ENCODE measurements around the gene DYNLT4. TPM values are rescaled to one million over a fixed set of nuclear protein-coding genes. Genes with fewer than 3 reads are reported as not detected.

Gene DYNLT4
- total RNA-seq, 1 experiment from 2014 or later = 0.66 TPM

DNA sequence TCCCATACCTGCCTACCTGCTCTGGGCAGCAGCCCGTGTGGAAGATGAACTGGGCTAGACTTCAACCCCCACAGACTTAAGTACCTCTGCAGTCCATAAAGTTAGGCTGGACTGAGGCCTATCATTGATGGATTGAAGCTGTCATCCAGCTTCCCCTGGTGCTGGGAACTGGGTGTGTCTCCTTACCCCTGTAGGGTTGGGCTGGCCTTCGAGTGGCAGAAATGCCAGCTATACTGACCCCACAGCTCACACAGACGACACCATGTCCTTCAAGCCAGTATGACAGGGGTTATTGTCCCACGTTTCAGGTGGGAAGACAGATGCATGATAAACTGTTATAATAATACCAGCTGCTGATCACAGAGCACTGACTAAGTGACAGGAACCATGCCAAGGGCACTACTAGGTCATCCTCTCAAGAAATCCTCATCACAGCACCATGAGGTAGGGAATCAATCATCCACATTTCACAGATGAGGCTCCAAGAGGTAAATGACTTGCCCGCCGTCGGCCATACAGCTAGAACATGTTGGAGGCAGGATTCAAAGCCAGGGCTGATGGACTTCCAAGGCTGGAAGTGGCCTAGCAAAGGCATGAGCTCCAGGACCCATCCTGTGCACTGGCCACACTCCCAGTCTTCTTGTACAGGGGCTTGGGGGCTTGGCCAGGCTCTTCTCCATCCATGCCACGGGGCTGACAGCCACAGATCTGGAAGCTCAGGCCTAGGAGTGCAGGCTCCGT is 18.9 kb downstream of the DYNLT4 start, which contains the start of gene BEST4:
TSS of gene BEST4 (minus strand) at position 51 of the 741 bp plus-strand sequence. CDS start 465 bp downstream, outside the sequence.
- CTCF ChIA-PET = interaction anchor here (0.5 to 1.4 kb wide), 3 partner anchors 8 to 1292 kb away, joined by 3 read pairs; no protein-coding TSS in a partner anchor
- BruUV-seq (replicated peaks) = no TSS peak
- no peak for DNase-seq
- Mint-ChIP-seq H3K27ac (ENCODE audit: unreplicated experiment) (no peak within 1 kb of the TSS), H3K36me3 (ENCODE audit: insufficient read depth, unreplicated experiment) (peaks cover 5% of the 10 kb centered on the region), H3K4me1 (ENCODE audit: low read depth, unreplicated experiment) (peaks cover 2% of the 10 kb centered on the region), H3K27me3 (ENCODE audit: unreplicated experiment) (no peaks in the 10 kb centered on the region), H3K9me3 (ENCODE audit: low read depth, unreplicated experiment) (no peaks in the 10 kb centered on the region), H3K4me3 (ENCODE audit: low read depth, unreplicated experiment) (no peak within 1 kb of the TSS)
- intact Hi-C loops (cut with micrococcal nuclease; ENCODE audit: unreplicated experiment) = no loop called here
- TF ChIP-seq, protein P1, sequence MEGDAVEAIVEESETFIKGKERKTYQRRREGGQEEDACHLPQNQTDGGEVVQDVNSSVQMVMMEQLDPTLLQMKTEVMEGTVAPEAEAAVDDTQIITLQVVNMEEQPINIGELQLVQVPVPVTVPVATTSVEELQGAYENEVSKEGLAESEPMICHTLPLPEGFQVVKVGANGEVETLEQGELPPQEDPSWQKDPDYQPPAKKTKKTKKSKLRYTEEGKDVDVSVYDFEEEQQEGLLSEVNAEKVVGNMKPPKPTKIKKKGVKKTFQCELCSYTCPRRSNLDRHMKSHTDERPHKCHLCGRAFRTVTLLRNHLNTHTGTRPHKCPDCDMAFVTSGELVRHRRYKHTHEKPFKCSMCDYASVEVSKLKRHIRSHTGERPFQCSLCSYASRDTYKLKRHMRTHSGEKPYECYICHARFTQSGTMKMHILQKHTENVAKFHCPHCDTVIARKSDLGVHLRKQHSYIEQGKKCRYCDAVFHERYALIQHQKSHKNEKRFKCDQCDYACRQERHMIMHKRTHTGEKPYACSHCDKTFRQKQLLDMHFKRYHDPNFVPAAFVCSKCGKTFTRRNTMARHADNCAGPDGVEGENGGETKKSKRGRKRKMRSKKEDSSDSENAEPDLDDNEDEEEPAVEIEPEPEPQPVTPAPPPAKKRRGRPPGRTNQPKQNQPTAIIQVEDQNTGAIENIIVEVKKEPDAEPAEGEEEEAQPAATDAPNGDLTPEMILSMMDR (IDR thresholded peaks at IDR 0.05; ENCODE audit: unreplicated experiment) = no peak

- H3K9me3 Mint-ChIP-seq (ENCODE audit: low read depth, unreplicated experiment) = no peaks in the 10 kb centered on the region
- TF ChIP-seq, protein P1 (IDR thresholded peaks at IDR 0.05; ENCODE audit: unreplicated experiment) = no peak
- H3K36me3 Mint-ChIP-seq (ENCODE audit: insufficient read depth, unreplicated experiment) = peaks cover 12% of the 10 kb centered on the region
- no peaks in the 10 kb centered on the region for H3K4me1 Mint-ChIP-seq (ENCODE audit: low read depth, unreplicated experiment)
- no peaks in the 10 kb centered on the region for H3K27me3 Mint-ChIP-seq (ENCODE audit: unreplicated experiment)
- H3K27ac Mint-ChIP-seq (ENCODE audit: unreplicated experiment) = no peak overlapping the region
- intact Hi-C loops (cut with micrococcal nuclease; ENCODE audit: unreplicated experiment) = no loop called here
- no peak for DNase-seq
- BruUV-seq (replicated peaks) = no TSS peak
- CTCF ChIA-PET = interaction anchor here (1.4 kb wide), 1 partner anchor 9 kb away, joined by 3 read pairs; no protein-coding TSS in a partner anchor
- no peak overlapping the region for H3K4me3 Mint-ChIP-seq (ENCODE audit: low read depth, unreplicated experiment)
Observed at GRCh38 chr1:44787506-44787905, 19.6 kb downstream of the DYNLT4 start.

DNA sequence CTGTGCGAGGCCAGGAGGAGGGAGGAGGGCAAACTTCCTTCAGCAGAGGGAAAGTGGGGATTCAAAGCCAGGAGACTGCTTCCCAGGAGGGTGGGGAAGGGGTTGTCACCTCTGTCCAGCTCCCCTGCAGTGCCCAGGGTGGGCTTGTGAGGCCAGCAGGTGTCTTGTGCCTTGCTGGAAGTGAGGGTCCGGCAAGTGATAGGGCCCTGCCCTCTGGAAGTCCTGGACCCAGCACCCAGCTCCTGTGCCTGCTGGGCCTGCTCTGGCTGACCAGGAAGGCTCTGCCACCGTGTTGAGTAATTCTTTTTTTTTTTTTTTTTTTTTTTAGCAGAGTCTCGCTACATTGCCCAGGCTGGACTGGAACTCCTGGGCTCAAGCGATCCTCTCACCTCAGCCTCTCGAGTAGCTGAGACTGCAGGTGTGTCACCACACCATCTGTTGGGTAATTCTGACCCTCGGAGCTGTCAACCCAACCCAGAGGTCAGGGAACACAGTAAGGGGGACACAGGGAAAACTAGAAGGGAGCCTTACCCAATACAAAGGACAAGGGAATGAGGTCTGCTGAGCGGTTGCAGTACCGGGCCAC is 20.2 kb downstream of the DYNLT4 start:
- CTCF ChIA-PET = interaction anchor here (0.9 kb wide), 1 partner anchor 553 kb away, joined by 3 read pairs; no protein-coding TSS in a partner anchor
- no TSS peak for BruUV-seq (replicated peaks)
- intact Hi-C loops (cut with micrococcal nuclease; ENCODE audit: unreplicated experiment) = no loop called here
- Mint-ChIP-seq H3K27ac (ENCODE audit: unreplicated experiment) (no peak overlapping the region), H3K4me3 (ENCODE audit: low read depth, unreplicated experiment) (no peak overlapping the region), H3K4me1 (ENCODE audit: low read depth, unreplicated experiment) (no peaks in the 10 kb centered on the region), H3K36me3 (ENCODE audit: insufficient read depth, unreplicated experiment) (peaks cover 17% of the 10 kb centered on the region), H3K27me3 (ENCODE audit: unreplicated experiment) (no peaks in the 10 kb centered on the region), H3K9me3 (ENCODE audit: low read depth, unreplicated experiment) (no peaks in the 10 kb centered on the region)
- no peak for DNase-seq
- TF ChIP-seq, protein P1 (IDR thresholded peaks at IDR 0.05; ENCODE audit: unreplicated experiment) = no peak

GRCh38 chr1:44786138-44786840 is 20.9 kb downstream of the DYNLT4 start:
- H3K27ac Mint-ChIP-seq (ENCODE audit: unreplicated experiment) = no peak overlapping the region

More at GRCh38 chr1:44786138-44786840, 20.9 kb downstream of the DYNLT4 start:
- no TSS peak for BruUV-seq (replicated peaks)
- intact Hi-C loops (cut with micrococcal nuclease; ENCODE audit: unreplicated experiment) = no loop called here
- Mint-ChIP-seq H3K4me3 (ENCODE audit: low read depth, unreplicated experiment) (no peak overlapping the region), H3K4me1 (ENCODE audit: low read depth, unreplicated experiment) (no peaks in the 10 kb centered on the region), H3K9me3 (ENCODE audit: low read depth, unreplicated experiment) (no peaks in the 10 kb centered on the region), H3K36me3 (ENCODE audit: insufficient read depth, unreplicated experiment) (peaks cover 23% of the 10 kb centered on the region), H3K27me3 (ENCODE audit: unreplicated experiment) (no peaks in the 10 kb centered on the region)
- peak; percentile 76 for DNase-seq
- CTCF ChIA-PET = interaction anchor here (0.9 kb wide), 1 partner anchor 553 kb away, joined by 3 read pairs; no protein-coding TSS in a partner anchor
- TF ChIP-seq, protein P1 (IDR thresholded peaks at IDR 0.05; ENCODE audit: unreplicated experiment) = peak; percentile 94
